GM21390 (cell line): ENCODE data around the gene CARS2.
"Not testable (repeated sequence)": the region's sequence is repeated elsewhere in the genome, so short reads cannot be mapped to it uniquely, and the experiment has no call there.

Experiments
- ATAC-seq: cut with Tn5 transposase; IDR thresholded peaks from one replicate; pipeline ENCODE4 v1.9.1; 2021; ENCODE audit not compliant: unreplicated experiment

Gene CARS2

GRCh38 chr13:110624766-110625756 is 80.9 kb downstream of the CARS2 start:
- ATAC-seq: no peak

GRCh38 chr13:110620596-110620995 is 85.3 kb downstream of the CARS2 start:
- ATAC-seq: no peak

GRCh38 chr13:110618780-110619179 is 87.1 kb downstream of the CARS2 start:
- no peak for ATAC-seq

- ATAC-seq: no peak
These were observed 87.7 kb downstream of the CARS2 start for GRCh38 chr13:110618167-110618566.

GRCh38 chr13:110617321-110618072 is 88.4 kb downstream of the CARS2 start:
- no peak for ATAC-seq

GRCh38 chr13:110616103-110617101 is 89.5 kb downstream of the CARS2 start:
- ATAC-seq: peak; percentile 38

- peak; percentile 76 for ATAC-seq
These were observed 90.4 kb downstream of the CARS2 start, which contains the start of gene NAXD for GRCh38 chr13:110615322-110616102. TSS of gene NAXD (plus strand) at chr13:110615545. CDS start at chr13:110615602, 57 bp downstream.

- no peak for ATAC-seq
These were observed 91.0 kb downstream of the CARS2 start for GRCh38 chr13:110615005-110615321.

- ATAC-seq: peak; percentile 40
These were observed 94.8 kb downstream of the CARS2 start for GRCh38 chr13:110610955-110611595.

GRCh38 chr13:110607675-110608224 is 98.2 kb downstream of the CARS2 start:
- ATAC-seq: no peak

- ATAC-seq: not testable (repeated sequence)
These were observed 99.6 kb downstream of the CARS2 start for GRCh38 chr13:110606281-110606680.

GRCh38 chr13:110605132-110605531 is 100.8 kb downstream of the CARS2 start:
- ATAC-seq: no peak

- no peak for ATAC-seq
These were observed 104.9 kb downstream of the CARS2 start for GRCh38 chr13:110600980-110601379.

- no peak for ATAC-seq
These were observed 105.6 kb downstream of the CARS2 start for GRCh38 chr13:110600261-110600819.

- ATAC-seq: no peak
These were observed 108.8 kb downstream of the CARS2 start for GRCh38 chr13:110597041-110597689.

GRCh38 chr13:110593430-110594130 is 112.3 kb downstream of the CARS2 start:
- peak; percentile 93 for ATAC-seq

GRCh38 chr13:110592665-110593064 is 113.3 kb downstream of the CARS2 start:
- ATAC-seq: no peak
